ENCODE results near the gene ITFG2. TPM values are rescaled to one million over a fixed set of nuclear protein-coding genes. Genes with fewer than 3 reads are reported as not detected.

ITFG2 gene
- total RNA-seq, 1 experiment from 2014 or later, result 9.5 TPM

DNA sequence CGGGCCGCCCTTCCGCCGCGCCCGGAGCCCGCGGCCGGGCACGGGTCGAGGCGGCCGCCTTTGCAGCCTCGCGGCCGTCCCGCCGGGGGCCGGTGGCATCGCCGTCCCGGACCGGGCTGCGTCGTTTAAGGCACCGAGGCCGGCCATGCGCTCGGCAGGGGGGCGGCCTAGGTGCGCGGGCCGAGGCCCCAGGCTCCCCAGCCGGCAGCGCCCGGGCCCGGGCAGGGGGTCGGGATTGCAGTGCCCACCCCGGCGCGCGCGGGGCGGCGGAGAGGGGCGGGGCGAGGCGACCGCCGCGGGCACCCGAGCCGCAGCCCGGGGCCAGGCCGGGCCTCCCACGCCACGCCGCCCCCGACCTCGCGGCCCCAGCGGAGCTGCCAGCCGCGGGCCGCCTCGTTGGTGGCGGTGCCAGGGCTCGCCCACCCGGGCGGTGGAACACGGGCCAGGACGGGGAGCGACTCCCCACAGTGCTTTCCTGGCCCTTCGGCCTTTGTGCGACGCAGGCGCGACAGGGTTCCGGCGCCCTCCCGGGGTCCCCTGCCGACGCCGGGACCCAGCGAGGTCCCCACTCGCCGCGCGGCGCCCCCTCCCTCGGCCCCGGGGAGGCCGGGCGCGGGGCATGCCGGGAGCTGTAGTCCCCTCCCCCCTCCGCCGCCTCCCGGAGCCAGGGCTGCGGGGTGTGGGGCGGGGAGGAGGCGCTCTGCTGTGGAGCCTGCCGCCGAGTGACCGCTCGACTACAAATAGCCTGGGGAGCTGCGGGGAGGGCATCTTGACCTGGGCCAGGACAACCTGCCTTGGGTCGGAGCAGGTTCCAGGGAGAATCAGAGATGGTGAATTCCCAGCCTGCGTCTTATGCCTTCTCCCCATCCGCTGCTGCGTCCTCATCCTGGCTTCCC, 16.9 kb upstream of the ITFG2 start:
- peak; percentile 30 for DNase-seq (ENCODE audit: low spot score)

DNA sequence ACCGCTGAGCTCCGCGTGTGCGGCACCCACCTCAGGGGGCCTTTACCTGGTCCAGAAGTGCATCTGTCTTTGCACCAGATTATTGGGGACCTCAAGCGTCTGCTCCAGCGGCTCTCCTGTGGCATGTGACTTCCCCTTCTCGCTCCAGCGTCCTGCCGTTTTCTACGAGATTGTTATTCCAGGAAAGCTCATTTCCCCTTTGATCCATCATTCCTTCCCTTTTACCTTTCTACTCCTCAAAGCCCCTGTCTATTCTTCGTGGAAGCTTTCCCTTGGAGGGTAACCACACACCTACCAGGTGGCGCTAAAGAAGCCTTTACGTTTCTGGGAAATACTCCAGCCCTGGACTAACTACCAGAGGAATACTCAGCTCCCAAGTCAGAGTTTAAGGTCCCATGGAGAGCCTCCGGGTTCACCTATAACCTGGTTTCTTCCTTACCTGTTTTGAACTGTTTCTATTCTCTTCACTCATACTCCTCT, 16.2 kb upstream of the ITFG2 start:
- DNase-seq (ENCODE audit: low spot score), result no peak

DNA sequence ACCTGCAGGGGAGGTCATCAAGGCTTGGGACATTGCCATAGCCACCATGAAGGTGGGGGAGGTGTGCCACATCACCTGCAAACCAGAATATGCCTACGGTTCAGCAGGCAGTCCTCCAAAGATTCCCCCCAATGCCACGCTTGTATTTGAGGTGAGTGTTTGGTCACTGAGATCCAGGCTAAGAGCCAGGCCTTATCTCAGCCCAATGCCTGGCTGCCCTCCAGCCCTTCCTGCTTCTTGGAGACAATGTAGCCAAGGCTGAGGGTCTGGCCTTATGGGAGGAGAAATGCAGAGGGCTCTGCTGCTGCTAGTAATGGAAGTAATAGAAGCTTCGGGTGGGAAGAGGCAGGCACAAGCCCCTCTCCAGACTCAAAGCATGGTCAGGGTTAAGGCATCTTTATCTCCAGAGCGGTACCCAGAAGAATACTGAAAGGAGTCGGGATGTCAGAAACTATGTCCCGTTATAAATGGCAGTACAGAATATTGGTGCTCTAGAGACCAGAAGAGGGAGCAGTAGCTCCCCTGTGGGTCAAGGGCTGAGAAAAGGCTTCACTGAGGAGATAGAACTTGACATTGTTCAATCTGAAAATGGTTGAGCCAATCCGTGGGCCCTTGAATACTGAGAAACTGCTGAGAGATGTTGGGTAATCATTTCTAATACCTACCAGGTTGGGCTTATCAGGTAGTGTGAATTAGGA, 14.6 kb upstream of the ITFG2 start:
- no peak for DNase-seq (ENCODE audit: low spot score)

DNA sequence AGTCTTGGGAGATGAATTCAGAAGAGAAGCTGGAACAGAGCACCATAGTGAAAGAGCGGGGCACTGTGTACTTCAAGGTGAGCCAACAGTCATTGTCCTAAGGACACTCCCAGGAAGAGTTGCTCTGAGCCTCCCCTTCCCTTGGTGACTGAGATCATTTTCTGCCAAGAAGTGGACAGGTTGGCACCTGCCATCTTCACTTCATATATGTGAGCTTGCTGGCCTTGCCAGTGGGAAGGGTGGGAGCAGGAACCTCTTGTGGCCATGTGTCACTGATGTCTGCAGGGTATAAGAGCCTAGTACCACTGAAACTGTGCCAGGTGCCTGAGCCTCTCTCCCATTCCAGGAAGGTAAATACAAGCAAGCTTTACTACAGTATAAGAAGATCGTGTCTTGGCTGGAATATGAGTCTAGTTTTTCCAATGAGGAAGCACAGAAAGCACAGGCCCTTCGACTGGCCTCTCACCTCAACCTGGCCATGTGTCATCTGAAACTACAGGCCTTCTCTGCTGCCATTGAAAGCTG, 12.4 kb upstream of the ITFG2 start:
- no peak for DNase-seq (ENCODE audit: low spot score)

DNA sequence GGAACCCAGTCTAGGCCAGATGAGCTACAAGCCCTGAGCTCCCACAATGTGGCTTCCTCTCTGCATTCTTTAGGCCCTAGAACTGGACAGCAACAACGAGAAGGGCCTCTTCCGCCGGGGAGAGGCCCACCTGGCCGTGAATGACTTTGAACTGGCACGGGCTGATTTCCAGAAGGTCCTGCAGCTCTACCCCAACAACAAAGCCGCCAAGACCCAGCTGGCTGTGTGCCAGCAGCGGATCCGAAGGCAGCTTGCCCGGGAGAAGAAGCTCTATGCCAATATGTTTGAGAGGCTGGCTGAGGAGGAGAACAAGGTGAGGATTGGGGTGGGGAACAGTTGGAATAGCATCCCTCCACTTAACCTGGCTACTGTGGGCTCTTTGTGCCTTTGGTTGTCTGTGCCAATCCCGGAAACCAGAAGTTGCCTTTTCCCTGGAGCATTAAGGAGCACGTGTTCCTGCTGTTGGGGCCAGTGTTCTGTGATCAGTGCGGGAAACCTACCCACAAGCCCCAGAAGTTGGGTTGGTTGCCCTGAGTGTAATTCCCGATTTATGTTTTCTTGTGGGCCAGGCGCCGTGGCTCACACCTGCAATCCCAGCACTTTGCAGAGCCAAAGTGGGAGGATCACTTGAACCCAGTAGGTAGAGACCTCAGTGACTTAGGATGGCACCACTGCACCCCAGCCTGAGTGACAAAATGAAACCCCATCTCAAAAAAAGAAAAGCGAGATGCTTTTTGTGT, 11.3 kb upstream of the ITFG2 start:
- DNase-seq (ENCODE audit: low spot score), result no peak

DNA sequence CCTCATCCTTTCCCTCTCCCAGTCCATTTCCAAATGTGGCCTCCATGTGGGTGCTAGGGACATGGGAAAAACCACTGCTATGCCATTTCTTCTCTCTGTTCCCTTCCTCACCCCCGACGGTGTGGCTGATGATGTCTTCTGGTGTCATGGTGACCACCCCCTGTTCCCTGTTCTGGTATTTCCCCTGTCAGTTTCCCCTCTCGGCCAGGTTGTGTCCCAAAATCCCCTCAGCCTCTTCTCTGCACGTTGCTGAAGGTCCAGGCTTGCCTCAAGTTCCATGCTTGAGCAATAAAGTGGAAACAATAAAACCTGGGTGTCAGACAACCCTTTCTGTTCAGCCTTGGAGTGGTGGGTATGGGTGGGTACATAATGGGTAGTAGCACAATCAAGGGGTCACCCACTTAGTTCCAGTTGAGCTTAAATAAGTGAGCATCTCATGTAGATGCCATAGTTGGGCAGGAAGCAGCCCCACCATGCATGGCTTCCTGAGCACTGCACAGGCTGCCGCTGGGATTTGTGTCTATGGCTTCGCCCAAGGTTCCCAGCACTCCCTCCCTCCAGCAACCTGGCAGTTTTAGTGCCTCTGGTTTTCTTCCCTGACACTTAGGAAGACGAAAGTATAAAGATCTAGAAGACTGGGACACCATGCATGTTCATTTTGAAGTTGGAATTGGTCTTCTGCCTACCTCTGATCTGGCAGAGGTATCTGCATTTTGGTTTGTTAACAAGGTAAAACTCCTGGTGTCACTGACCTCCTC, 8.7 kb upstream of the ITFG2 start:
- DNase-seq (ENCODE audit: low spot score), result no peak

DNA sequence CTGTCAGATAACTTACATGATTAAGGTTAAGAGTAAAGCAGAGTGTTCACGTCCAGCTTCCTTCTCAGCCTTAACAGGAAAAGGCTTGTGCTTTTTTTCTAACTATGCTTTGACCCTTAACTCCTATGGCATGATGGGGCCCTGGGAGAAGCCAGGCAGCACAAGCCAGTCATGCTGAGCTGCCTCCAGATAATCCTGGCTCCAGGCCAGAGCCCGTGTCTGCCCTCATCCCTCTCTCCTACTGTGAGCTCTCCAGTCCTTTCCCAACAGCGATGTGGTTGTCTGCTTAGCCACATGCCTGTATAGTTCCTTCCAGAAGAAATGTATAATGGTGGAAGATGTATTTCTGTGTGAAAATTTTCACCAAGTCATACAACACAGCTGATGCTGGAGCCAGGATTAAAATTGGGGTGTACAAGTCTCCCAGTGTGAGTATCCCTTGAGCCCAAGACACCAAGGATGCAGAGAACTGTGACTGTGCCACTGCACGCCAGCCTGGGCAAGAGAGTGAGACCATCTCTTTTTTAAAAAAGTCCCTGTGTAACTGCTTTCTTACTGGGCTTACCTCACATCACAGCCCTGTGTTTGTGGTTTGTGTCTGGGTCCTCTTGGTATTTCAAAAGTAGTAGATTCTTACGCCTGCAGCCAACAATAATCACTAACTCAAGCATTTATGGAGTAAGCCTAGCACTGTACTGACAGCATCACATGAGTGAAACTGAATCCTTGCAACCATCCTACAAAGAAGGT, 7.9 kb upstream of the ITFG2 start:
- no peak for DNase-seq (ENCODE audit: low spot score)

DNA sequence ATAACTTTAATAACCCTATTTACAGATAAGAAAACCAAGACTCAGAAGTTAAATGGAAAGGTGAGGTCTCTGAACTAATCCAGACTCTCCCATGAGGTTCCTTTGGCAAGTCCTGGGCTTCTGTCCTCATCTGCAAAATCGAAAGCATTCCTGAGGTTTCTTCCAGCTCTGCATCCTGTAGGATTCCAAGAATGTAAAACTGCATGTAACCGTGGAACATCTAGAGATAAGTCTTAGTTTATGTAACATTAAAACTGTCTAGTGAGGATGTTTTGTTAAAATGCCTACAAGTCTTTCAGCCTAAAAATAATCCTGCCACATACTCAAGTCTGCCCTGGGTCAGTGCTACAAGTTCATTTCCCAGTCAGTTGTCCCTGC, 7.3 kb upstream of the ITFG2 start:
- no peak for DNase-seq (ENCODE audit: low spot score)

DNA sequence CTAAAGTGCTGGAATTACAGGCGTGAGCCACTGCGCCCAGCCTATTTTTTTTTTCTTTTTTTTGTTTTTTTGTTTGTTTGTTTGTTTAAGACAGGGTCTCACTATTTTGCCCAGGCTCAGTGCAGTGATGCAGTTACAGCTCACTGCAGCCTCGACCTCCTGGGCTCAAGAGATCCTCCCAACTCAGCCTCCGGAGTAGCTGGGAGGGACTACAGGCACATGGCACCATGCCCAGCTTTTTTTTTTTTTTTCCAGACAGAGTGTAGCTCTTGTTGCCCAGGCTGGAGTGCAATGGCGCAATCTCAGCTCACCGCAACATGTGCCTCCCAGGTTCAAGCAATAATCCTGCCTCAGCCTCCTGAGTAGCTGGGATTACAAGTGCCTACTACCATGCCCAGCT, 5.8 kb upstream of the ITFG2 start:
- no peak for DNase-seq (ENCODE audit: low spot score)

DNA sequence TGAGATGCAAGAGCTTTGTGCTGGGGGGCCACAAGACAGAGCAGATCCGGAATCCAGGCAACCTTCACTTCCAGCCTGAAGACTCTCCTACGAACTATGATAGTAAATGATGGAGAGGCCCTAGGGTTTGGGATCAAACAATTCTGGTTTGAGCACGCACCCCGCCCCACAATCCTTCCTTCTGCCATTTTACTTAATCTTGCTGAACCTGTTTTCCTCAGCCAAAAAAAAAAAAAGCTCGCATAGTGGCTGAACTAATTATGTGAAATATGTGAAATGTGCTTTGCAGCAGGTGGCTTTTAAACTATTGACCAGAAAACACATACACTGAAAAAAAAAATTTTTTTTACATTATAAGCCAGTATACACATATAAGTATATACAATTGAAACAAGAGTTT, 667 bp upstream of the ITFG2 start:
- DNase-seq (ENCODE audit: low spot score), result no peak

DNA sequence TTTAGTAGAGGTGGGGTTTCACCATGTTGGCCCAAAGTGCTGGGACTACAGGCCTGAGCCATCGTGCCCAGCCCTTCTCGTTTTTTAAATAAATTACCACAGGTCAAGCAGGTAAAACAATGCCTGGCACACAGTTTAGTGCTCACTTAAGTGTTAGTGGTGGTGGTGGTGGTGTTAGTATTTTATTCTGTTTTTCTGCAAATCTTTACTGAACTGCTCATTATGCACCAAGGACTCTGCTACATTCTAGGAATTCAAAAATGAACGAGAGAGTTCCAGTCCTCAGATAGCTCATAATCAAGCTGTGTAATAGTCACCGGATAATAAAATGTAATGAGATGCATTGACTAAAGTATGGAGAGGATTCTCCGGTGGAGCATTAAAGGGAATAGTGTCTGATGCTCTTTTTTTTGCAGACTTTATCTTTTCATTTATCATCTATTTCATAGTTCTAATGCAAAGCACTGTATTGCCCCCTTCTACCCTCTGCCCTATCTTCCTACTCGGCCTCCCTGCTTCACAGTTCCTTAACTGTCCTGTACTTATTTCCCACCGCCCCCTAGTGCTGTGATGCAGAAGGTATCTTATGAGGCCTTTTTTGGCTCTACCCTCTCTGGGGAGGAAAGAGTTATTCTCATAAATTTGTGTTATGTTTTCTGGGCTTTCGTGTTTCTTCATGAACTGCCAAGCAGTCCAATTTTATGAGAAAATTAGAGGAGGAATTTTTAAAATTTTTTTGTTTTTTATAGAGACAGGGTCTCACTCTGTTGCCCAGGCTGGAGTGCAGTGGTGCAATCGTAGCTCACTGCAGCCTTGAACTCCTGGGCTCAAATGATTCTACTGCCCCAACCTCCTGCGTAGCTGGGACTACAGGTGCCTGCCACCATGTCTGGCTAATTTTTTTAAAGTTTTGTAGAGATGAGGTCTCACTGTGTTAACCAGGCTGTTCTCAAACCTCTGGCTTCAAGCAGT, 1.0 kb downstream of the ITFG2 start:
- DNase-seq (ENCODE audit: low spot score), result peak; percentile 75

DNA sequence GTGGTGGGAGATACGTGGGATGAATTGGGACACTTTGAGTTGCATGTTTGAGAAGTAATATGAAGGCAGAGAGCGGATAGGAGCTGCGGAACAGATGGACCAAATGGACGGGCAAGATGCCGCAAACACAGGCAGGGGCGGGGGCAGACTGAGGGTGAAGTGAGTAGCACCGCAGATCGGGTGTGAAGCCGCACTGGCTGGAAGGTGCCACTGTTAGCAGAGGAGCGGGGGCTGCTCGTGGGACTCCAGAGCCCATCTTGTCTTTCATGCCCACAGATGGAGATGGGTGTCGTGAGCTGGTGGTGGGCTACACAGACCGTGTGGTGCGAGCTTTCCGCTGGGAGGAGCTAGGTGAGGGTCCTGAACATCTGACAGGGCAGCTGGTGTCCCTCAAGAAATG, 7.3 kb downstream of the ITFG2 start:
- DNase-seq (ENCODE audit: low spot score), result no peak

DNA sequence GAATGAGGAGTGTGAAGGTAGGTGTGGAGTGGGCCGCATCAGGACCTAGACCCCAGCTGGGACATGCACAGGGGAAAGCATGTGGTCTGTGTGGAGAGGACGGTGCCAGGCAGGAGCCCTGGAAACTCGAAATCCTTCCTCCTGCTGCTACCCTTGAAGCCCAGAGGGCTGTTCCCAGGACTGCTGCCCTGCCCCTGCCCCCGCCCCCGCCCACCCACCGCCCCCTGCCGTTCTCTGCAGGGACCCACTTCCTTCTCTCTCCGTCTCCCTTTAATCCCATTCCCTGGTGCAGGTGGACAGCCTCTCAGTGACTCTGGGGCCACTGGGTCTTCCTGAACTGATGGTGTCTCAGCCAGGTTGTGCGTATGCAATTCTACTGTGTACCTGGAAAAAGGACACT, 8.0 kb downstream of the ITFG2 start:
- no peak for DNase-seq (ENCODE audit: low spot score)

DNA sequence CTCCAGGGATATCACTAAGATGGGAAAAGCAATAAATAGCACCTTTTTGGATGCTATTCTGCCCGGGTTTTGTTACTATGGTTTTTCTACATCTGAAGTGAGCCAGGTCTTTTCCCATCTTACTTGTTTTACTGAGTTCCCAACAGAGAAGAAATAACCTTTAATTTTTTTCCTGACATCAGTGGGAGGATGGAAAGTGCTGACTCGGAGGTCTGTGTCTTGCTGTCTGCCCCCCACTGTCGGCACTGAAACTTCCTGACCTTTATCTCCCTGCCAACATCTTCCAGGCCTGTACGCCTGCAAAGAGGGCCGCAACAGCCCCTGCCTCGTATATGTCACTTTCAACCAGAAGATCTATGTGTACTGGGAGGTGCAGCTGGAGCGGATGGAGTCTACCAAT, 11.0 kb downstream of the ITFG2 start:
- DNase-seq (ENCODE audit: low spot score), result no peak

DNA sequence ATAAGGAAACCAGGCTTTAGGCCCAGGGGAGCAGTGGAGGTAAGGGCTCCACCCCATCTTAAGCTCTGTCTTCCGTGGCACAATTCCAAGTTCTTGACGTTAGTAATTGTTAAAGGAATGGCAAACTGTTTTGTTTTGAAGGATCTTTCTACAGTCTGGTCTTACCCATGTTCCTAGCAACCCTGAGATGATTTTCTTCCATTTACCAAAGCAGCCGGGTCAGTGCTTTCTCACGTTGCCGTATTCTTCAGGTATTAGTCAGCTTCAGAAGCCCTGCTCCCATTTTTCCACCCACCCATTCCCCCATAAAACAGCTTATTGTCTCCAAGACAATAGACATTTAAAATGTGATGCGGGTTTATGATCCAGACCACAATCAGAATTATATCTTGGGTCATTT, 12.1 kb downstream of the ITFG2 start:
- DNase-seq (ENCODE audit: low spot score), result no peak

DNA sequence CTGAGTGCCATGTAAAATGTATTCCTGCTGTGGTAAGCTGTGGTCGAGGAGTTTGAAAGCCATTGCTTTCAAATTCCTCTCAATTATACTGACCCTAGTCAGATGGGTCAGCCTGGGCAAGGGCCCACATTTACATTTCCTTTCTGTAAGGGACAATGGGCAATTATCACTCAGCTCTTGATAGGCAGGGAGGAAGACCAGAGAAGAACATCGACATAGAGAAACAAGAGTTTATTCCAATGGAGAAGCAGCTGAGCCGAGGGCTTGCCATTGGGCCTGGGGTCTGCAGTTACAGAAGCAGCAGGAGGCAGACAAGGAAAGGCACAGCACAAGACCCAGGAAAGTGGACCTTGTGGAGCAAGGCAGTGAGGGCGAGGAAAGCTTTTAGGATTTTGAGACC, 12.7 kb downstream of the ITFG2 start:
- no peak for DNase-seq (ENCODE audit: low spot score)

DNA sequence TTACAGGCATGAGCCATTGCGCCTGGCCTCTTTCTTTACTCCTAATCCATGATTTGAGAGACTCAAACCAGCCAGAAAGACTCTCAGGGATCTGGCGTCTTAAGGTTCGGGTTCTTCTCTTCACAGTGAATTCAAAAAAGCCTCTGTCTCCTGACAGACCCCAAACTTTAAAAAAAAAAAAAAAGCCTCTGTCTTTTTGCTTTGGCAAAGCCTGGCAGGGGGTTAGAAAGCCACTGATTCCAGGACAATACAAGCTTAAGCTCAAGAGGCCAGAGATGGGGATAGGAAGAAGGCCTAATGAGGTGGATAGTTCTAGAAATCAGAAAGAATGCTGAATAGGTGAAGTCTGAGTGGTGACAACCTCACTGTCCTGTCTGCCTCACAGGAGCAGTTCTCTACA, 13.6 kb downstream of the ITFG2 start:
- no peak for DNase-seq (ENCODE audit: low spot score)

DNA sequence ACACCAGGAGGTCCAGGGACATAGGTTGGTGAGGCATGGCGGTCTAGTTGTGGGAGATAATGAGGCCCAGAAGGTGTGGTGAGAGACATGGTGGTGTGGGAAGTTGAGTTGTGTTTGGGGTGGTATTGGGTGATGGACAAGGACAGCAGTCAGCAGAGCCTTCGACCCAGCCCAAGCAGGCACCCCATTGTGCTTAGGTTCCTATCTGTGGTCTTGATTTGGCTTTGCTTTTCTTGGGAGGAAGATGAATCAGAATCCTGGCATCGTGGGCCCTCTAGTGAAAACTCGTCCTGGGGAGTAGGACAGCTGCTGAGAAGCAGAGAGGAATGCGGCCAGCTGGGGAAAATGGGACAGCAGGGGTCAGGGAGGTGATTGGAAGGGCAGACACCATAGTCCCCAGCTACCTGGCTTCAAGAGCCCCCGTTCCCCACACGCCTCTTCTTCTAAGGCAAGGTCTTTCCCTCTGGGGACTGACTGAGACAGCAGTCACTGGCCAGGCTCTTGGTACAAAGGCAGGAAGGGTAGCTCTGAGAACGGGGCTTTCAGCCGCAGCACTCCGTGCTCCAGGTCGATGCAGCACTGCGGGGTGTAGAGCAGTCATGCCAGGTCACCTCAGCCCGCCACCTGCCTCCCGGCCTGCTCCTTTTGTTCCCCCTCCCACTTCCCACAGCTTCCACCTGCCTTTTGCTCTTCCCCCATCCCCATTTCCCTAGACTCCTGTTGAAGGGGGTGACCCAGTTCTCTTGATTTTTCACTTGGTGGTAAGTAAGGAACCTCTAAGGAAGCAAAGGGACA, 14.4 kb downstream of the ITFG2 start:
- DNase-seq (ENCODE audit: low spot score), result no peak

DNA sequence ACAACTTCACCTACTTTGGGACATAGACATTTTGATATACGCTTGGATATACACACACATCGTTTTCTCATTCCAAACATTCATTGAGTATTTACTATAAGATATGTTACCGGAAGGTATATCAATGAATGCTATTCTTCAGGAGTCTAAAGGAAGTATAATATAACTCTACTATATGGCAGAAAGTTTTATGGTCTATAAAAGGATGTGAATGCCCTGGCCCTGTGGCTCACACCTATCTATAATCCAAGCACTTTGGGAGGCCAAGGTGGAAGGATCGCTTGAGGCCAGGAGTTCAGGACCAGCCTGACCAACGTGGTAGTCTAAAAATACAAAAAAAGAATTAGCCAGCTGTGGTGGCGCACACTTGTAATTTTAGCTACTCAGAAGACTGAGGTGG, 16.8 kb downstream of the ITFG2 start:
- DNase-seq (ENCODE audit: low spot score), result no peak

Measured in H4 (cell line).